Measurements from ENCODE around the gene AADACL2. TPM values are rescaled to one million over a fixed set of nuclear protein-coding genes. Genes with fewer than 3 reads are reported as not detected.

AADACL2 gene, protein sequence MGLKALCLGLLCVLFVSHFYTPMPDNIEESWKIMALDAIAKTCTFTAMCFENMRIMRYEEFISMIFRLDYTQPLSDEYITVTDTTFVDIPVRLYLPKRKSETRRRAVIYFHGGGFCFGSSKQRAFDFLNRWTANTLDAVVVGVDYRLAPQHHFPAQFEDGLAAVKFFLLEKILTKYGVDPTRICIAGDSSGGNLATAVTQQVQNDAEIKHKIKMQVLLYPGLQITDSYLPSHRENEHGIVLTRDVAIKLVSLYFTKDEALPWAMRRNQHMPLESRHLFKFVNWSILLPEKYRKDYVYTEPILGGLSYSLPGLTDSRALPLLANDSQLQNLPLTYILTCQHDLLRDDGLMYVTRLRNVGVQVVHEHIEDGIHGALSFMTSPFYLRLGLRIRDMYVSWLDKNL
- polyA plus RNA-seq (ENCODE audit: low read depth in 6 of 6), result not detected

DNA sequence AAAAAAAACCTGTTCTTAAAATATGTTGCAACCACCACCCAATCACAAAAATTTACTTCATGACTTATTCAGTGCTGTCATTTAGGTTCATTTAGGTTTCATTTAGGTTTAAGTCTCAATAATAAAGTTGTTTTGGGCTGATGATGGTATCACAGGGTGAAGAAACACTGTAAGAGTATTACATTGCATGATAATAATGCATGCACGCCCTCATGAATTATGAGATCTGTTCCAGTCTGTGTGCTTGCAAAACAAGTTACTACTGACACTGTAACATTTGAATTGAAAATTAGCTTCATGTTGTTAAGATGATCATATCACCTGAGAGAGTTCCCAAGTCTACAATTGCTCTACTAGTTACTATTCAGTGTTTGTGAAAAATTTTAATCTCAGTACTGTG is at the start of gene AADACL2:
Gene AADACL2, plus strand, starts transcription at position 315 of the 400 bp plus-strand sequence. CDS start 109 bp downstream, outside the sequence.
- Mint-ChIP-seq H3K9me3 (peaks cover 3 to 19% (median 9%) of the 10 kb centered on the region in 7 donors), H3K4me3 (no peak within 1 kb of the TSS), H3K36me3 (no peaks in the 10 kb centered on the region), H3K27ac (peak within 1 kb of the TSS in 1 of 6 donors; percentile 4), H3K4me1 (no peaks in the 10 kb centered on the region), H3K27me3 (no peaks in the 10 kb centered on the region)
- DNase-seq (no peak), ATAC-seq (ENCODE audit: low read depth in 2 of 2) (no peak)

DNA sequence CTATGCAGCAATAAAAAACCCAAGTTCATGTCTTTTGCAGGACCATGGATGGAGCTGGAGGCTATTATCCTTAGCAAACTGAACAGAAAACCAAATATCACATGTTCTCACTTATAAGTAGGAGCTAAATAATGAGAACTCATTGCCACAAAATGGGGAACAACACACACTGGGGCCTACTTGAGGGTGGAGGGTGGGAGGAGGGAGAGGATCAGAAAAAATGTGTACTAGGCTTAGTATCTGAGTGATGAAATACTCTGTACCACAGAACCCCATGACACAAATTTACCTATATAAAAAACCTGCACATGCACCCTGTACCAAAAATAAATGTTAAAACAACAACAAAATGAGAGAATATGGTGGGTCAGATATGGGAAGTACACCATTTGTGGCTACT is 49.6 kb upstream of the AADACL2 start:
- Mint-ChIP-seq H3K4me1 (no peaks in the 10 kb centered on the region), H3K27ac (no peak overlapping the region), H3K27me3 (peaks cover 0 to 1% (median 0%) of the 10 kb centered on the region in 3 donors), H3K36me3 (no peaks in the 10 kb centered on the region), H3K4me3 (no peak overlapping the region), H3K9me3 (peaks cover 0 to 24% (median 0%) of the 10 kb centered on the region in 7 donors)
- DNase-seq (no peak), ATAC-seq (ENCODE audit: low read depth in 2 of 2) (no peak)

DNA sequence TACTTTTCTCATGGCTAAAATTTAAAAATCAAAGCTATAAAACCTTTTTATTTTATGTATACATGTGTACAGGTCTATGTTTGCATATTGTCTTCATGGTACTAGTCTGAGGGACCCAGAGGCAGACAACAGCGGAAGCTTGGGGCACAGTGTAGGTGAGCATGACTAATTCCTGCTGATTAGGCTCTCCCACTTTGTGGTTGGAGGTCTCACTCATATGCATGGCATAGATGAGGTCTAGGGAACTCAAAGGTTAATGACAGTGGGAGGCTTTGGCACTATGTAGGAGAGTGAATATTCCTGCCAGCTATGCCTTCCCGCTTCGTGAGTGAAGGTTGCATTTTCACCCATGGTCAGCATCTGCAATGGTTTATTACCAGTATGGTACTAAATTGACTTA is 47.5 kb upstream of the AADACL2 start:
- Mint-ChIP-seq H3K27ac (no peak overlapping the region), H3K4me1 (no peaks in the 10 kb centered on the region), H3K27me3 (no peaks in the 10 kb centered on the region), H3K9me3 (peaks cover 0 to 23% (median 0%) of the 10 kb centered on the region in 7 donors), H3K4me3 (no peak overlapping the region), H3K36me3 (no peaks in the 10 kb centered on the region)
- DNase-seq (no peak), ATAC-seq (ENCODE audit: low read depth in 2 of 2) (no peak)

DNA sequence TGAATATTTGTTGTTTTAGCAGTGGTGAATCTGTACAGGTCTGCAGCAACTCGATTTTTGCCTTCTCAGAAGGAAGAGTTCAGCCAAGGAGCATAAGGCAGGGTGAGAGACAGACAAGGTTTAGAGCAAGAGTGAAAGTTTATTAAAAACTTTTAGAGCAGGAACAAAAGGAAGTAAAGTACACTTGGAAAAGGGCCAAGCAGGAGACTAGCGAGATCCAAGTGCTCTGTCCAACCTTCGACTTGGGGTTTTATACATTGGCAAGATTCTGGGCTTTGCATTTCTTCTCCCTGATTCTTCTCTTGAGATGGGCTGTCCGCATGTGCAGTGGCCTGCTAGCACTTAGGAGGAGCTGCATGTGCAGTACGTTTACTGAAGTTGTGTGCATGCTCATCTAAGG is 46.7 kb upstream of the AADACL2 start:
- no peak for DNase-seq
- H3K4me1 Mint-ChIP-seq, result no peaks in the 10 kb centered on the region
- H3K36me3 Mint-ChIP-seq, result no peaks in the 10 kb centered on the region
- peaks cover 0 to 14% (median 0%) of the 10 kb centered on the region in 7 donors for H3K9me3 Mint-ChIP-seq
- no peak for ATAC-seq (ENCODE audit: low read depth in 2 of 2)
- H3K4me3 Mint-ChIP-seq, result no peak overlapping the region
- no peaks in the 10 kb centered on the region for H3K27me3 Mint-ChIP-seq
- H3K27ac Mint-ChIP-seq, result no peak overlapping the region

DNA sequence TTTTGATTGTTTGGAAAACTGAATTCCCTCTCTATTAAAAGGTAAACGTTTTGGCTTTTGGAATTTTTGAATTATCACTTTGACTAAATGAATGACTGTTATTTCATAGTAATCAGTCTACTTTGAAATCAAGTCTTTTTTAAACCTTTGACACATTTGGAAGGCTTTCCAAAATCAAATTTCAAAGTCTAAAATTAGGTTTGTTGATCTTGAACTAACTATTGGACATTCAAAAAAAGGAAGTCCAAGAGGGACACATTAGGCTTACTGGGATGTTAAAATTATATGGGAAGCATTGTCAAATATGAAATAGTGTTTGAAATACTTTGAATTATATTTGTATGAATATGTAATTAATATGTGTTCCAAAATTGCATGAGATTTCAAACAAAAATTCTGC is 45.2 kb upstream of the AADACL2 start:
- H3K27me3 Mint-ChIP-seq, result no peaks in the 10 kb centered on the region
- H3K4me1 Mint-ChIP-seq, result no peaks in the 10 kb centered on the region
- H3K27ac Mint-ChIP-seq, result no peak overlapping the region
- DNase-seq (no peak), ATAC-seq (ENCODE audit: low read depth in 2 of 2) (no peak)
- no peaks in the 10 kb centered on the region for H3K36me3 Mint-ChIP-seq
- H3K9me3 Mint-ChIP-seq, result peaks cover 0 to 8% (median 0%) of the 10 kb centered on the region in 7 donors
- no peak overlapping the region for H3K4me3 Mint-ChIP-seq

DNA sequence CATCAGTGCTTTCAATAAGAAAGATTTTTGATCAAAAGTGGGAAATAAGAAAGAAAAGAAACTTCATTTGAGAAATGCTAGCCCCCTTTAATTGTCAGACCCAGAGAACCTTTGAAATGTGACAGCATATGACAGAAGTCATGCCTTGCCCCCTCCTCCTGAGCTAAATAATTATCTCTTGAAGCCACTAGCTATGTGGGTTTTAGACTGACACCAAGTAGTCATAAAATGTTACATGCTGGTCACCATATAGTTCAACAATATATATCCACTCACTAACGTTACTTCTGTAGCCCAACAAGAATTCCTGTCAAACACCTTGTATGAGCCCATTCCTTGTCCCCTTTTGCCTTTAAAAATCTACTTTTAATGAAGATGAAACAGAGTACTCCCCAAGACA is 43.1 kb upstream of the AADACL2 start:
- ATAC-seq (ENCODE audit: low read depth in 2 of 2), result no peak
- no peak for DNase-seq
- Mint-ChIP-seq H3K9me3 (no peaks in the 10 kb centered on the region), H3K36me3 (no peaks in the 10 kb centered on the region), H3K4me3 (no peak overlapping the region), H3K27ac (peak overlapping the region in 1 of 6 donors; percentile 28), H3K4me1 (no peaks in the 10 kb centered on the region), H3K27me3 (no peaks in the 10 kb centered on the region)

DNA sequence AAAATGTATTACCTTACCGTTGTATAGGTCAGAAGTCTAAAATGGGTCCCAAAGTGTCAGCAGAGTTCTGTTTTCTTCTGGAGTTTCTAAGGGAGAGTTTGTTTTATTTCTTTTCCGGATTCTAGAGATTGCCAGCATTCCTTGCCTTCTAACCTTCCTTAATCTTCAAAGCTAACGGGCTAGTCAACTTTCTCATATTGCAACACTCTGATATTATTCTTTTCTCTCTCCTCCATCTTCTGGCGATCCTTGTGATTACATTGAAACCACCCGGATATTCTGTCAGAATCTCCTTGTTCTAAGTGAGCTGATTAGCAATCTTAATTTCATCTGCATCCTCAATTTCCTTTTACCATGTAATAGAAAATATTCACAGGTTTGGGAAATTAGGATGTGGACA is 36.2 kb upstream of the AADACL2 start:
- H3K4me3 Mint-ChIP-seq, result no peak overlapping the region
- no peak overlapping the region for H3K27ac Mint-ChIP-seq
- H3K4me1 Mint-ChIP-seq, result no peaks in the 10 kb centered on the region
- H3K36me3 Mint-ChIP-seq, result peaks cover 0 to 7% of the 10 kb centered on the region in 2 donors
- H3K27me3 Mint-ChIP-seq, result no peaks in the 10 kb centered on the region
- DNase-seq (no peak), ATAC-seq (ENCODE audit: low read depth in 2 of 2) (no peak)
- H3K9me3 Mint-ChIP-seq, result peaks cover 4 to 21% (median 6%) of the 10 kb centered on the region in 7 donors

DNA sequence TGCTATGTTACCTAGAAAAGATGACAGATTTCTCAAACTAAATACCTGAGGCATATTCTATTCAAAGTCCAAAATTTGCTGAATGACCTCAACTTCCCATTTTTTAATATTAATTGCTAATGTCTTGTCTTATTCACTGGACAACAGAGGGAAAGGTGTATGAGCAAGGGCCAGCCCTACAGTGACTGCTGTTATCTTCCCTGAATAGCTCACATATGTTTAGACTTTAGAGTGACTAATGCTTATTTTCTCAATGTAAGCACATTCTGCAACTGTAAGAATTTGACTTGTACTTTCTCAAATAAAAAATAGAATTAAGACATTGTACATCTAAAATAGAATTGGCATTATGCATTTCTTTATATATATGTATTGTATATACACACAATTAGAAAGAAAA is 26.5 kb upstream of the AADACL2 start:
- H3K9me3 Mint-ChIP-seq, result peaks cover 0 to 26% (median 7%) of the 10 kb centered on the region in 7 donors
- H3K27ac Mint-ChIP-seq, result no peak overlapping the region
- DNase-seq, result no peak
- no peak for ATAC-seq (ENCODE audit: low read depth in 2 of 2)
- H3K4me3 Mint-ChIP-seq, result no peak overlapping the region
- no peaks in the 10 kb centered on the region for H3K27me3 Mint-ChIP-seq
- no peaks in the 10 kb centered on the region for H3K4me1 Mint-ChIP-seq
- H3K36me3 Mint-ChIP-seq, result no peaks in the 10 kb centered on the region

DNA sequence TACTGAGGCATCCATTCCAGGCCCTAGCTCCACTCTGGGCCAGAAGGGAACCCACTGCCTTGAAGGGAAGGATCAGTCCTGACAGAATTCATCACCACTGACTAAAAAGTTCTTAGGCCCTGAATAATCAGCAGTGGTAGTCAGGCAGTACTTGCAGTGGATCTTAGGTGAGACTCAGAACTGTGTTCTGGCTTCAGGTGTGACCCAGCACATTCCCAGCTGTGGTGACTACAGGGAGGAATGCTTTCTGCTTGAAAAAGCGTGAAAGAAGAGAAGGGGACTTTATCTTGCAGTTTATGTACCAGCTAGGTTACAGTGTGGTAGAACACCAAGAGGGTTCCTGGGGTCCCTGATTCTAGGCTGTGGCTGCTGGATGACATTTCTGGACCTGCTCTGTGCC is 24.9 kb upstream of the AADACL2 start:
- Mint-ChIP-seq H3K4me1 (no peaks in the 10 kb centered on the region), H3K27ac (no peak overlapping the region), H3K9me3 (peaks cover 0 to 38% (median 15%) of the 10 kb centered on the region in 7 donors), H3K36me3 (peaks cover 0 to 8% of the 10 kb centered on the region in 2 donors), H3K27me3 (no peaks in the 10 kb centered on the region), H3K4me3 (no peak overlapping the region)
- ATAC-seq (ENCODE audit: low read depth in 2 of 2) (no peak), DNase-seq (no peak)

DNA sequence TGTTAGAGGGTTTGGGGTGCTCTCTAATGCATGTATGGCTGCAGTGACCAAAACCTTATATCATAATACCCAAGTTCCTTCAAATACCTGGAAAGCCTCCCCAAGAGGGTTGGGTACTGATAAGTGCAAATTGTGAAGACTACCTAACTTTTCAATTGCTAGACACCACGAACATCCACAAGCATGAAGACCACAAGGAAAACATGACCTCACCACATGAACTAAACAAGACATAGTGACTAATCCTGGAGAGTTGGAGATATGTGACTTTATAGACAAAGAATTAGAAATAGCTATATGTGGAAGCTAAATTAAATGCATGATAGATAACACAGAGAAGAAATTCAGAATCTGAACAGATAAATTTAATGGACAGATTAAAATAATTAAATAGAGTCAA is 23.9 kb upstream of the AADACL2 start:
- no peak overlapping the region for H3K4me3 Mint-ChIP-seq
- H3K9me3 Mint-ChIP-seq, result peaks cover 0 to 44% (median 15%) of the 10 kb centered on the region in 7 donors
- no peaks in the 10 kb centered on the region for H3K27me3 Mint-ChIP-seq
- H3K36me3 Mint-ChIP-seq, result peaks cover 0 to 8% of the 10 kb centered on the region in 2 donors
- ATAC-seq (ENCODE audit: low read depth in 2 of 2) (no peak), DNase-seq (no peak)
- H3K4me1 Mint-ChIP-seq, result no peaks in the 10 kb centered on the region
- H3K27ac Mint-ChIP-seq, result no peak overlapping the region

DNA sequence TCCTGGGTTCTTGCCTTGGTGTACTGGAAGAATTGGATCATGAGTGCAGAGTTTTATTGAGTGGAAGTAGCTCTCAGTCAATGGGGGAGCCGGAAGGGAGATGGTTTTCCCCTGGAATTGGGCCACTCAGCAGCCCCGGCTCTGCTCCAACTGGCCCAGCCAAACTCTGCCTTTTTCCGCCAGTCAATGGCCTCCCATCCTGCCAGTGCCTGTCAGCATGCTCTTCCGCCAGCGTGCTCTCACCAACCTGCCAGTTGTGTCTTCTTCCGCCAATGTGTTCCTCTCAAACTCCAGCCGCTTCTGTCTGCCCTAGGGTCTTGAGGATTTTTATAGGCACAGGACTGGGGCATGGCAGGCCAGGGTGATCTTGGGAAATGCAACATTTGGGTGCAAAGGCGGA is 12.4 kb upstream of the AADACL2 start:
- H3K4me3 Mint-ChIP-seq, result no peak overlapping the region
- H3K27ac Mint-ChIP-seq, result no peak overlapping the region
- peaks cover 6 to 15% (median 11%) of the 10 kb centered on the region in 7 donors for H3K9me3 Mint-ChIP-seq
- no peaks in the 10 kb centered on the region for H3K27me3 Mint-ChIP-seq
- ATAC-seq (ENCODE audit: low read depth in 2 of 2) (no peak), DNase-seq (no peak)
- H3K4me1 Mint-ChIP-seq, result no peaks in the 10 kb centered on the region
- peaks cover 0 to 6% of the 10 kb centered on the region in 2 donors for H3K36me3 Mint-ChIP-seq

DNA sequence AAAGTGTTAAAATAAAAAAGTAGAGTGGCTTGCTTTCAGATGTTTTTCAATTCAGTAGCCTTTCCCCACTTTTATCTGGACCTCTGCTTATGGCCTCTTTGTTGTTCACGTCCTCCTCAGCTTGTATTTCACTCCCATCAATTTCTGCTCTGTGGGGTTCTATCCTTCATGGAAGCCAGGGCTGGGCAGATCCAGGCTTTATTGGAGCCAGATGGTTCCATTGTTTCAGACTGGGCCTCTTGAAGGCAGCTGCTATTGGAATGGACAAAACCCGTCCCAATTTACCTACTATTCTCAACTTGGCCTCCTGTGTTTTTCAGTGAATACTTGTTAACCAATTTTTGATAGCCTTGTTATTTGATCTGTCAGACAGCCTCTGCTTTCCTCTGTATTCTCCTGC is 10.9 kb upstream of the AADACL2 start:
- Mint-ChIP-seq H3K4me1 (no peaks in the 10 kb centered on the region), H3K36me3 (peaks cover 0 to 11% of the 10 kb centered on the region in 2 donors), H3K27me3 (no peaks in the 10 kb centered on the region), H3K27ac (no peak overlapping the region), H3K9me3 (peaks cover 7 to 20% (median 11%) of the 10 kb centered on the region in 7 donors), H3K4me3 (no peak overlapping the region)
- ATAC-seq (ENCODE audit: low read depth in 2 of 2) (no peak), DNase-seq (no peak)

DNA sequence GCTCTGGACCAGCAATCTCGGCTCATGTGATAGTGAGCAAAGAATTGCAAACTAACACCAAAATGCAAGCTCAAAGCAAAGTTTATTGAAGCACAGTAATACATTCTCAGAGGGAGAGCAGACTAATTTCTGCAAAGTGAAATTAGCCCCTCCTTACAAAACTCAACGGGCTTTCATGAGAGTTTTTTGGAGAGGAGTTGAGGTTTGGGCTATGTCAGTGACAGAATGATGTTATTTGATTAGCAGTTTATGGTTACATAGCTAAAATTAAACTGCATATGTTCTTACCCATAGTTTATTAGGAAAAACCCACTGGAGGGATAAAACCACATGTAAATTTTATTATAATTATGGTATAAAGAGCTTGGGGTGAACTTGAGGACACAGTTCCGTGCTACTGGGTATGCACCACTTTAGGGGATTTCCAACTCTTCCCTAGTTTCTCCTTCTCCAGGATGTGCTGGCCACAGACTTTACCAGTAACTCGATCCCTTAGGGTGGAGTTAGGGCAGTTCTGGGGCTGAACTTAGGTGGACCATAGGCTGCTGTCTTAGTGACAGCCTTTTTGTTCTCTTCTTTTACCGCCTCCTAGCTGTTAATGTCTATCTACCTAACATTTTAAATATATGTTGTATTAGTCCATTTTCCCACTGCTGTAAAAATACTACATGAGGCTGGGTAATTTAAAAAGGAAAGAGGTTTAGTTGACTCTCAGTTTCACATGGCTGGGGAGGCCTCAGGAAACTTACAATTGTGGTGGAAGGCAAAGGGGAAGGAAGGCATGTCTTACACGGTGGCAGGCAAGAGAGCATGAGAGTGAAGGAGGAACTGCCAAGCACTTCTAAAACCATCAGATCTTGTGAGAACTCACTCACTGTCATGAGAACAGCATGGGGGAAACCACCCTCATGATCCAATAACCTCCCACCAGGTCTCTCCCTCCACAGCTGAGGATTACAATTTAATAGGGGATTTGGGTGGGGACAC is 8.9 kb upstream of the AADACL2 start:
- Mint-ChIP-seq H3K4me1 (no peaks in the 10 kb centered on the region), H3K9me3 (peaks cover 7 to 20% (median 12%) of the 10 kb centered on the region in 7 donors), H3K27me3 (no peaks in the 10 kb centered on the region), H3K4me3 (peak overlapping the region in 1 of 8 donors; percentile 38), H3K27ac (peak overlapping the region in 1 of 6 donors; percentile 57), H3K36me3 (peaks cover 0 to 11% of the 10 kb centered on the region in 2 donors)
- no peak for ATAC-seq (ENCODE audit: low read depth in 2 of 2)
- no peak for DNase-seq

All from naive B cell (primary cell).